ENCODE measurements around the gene THRAP3.

THRAP3 gene

GRCh38 chr1:36203027-36203553 is 21.2 kb upstream of the THRAP3 start:
- no peak for ATAC-seq (ENCODE audit: low read depth)
- Histone ChIP-seq H3K4me1 (ENCODE audit: insufficient read depth, poor library complexity, severe bottlenecking) (no peaks in the 10 kb centered on the region), H3K27me3 (ENCODE audit: insufficient read depth, poor library complexity, severe bottlenecking) (no peaks in the 10 kb centered on the region), H3K36me3 (ENCODE audit: low read depth) (no peaks in the 10 kb centered on the region), H3K27ac (ENCODE audit: poor library complexity, severe bottlenecking) (no peak overlapping the region), H3K4me3 (ENCODE audit: severe bottlenecking) (no peak overlapping the region), H3K9me3 (ENCODE audit: severe bottlenecking) (no peaks in the 10 kb centered on the region)
- TF ChIP-seq CTCF (IDR thresholded peaks at IDR 0.05; ENCODE audit: poor library complexity, severe bottlenecking) = no peak
- no peak for DNase-seq (ENCODE audit: low spot score)

GRCh38 chr1:36203554-36204346 is 20.5 kb upstream of the THRAP3 start:
- Histone ChIP-seq H3K36me3 (ENCODE audit: low read depth) (no peaks in the 10 kb centered on the region), H3K4me1 (ENCODE audit: insufficient read depth, poor library complexity, severe bottlenecking) (no peaks in the 10 kb centered on the region), H3K9me3 (ENCODE audit: severe bottlenecking) (no peaks in the 10 kb centered on the region), H3K27me3 (ENCODE audit: insufficient read depth, poor library complexity, severe bottlenecking) (no peaks in the 10 kb centered on the region), H3K4me3 (ENCODE audit: severe bottlenecking) (no peak overlapping the region), H3K27ac (ENCODE audit: poor library complexity, severe bottlenecking) (no peak overlapping the region)
- TF ChIP-seq CTCF (IDR thresholded peaks at IDR 0.05; ENCODE audit: poor library complexity, severe bottlenecking) = no peak
- DNase-seq (ENCODE audit: low spot score) = no peak
- ATAC-seq (ENCODE audit: low read depth) = peak; percentile 37

GRCh38 chr1:36204347-36204909 is 19.8 kb upstream of the THRAP3 start:
- no peaks in the 10 kb centered on the region for H3K36me3 ChIP-seq (ENCODE audit: low read depth)
- no peak for ATAC-seq (ENCODE audit: low read depth)
- no peaks in the 10 kb centered on the region for H3K27me3 ChIP-seq (ENCODE audit: insufficient read depth, poor library complexity, severe bottlenecking)
- no peak overlapping the region for H3K4me3 ChIP-seq (ENCODE audit: severe bottlenecking)
- TF ChIP-seq CTCF (IDR thresholded peaks at IDR 0.05; ENCODE audit: poor library complexity, severe bottlenecking) = no peak
- H3K4me1 ChIP-seq (ENCODE audit: insufficient read depth, poor library complexity, severe bottlenecking) = no peaks in the 10 kb centered on the region
- H3K9me3 ChIP-seq (ENCODE audit: severe bottlenecking) = no peaks in the 10 kb centered on the region
- no peak overlapping the region for H3K27ac ChIP-seq (ENCODE audit: poor library complexity, severe bottlenecking)
- DNase-seq (ENCODE audit: low spot score) = no peak

- no peaks in the 10 kb centered on the region for H3K4me1 ChIP-seq (ENCODE audit: insufficient read depth, poor library complexity, severe bottlenecking)
- ATAC-seq (ENCODE audit: low read depth) (no peak), DNase-seq (ENCODE audit: low spot score) (no peak)
- no peak overlapping the region for H3K4me3 ChIP-seq (ENCODE audit: severe bottlenecking)
- no peak for TF ChIP-seq CTCF (IDR thresholded peaks at IDR 0.05; ENCODE audit: poor library complexity, severe bottlenecking)
- no peaks in the 10 kb centered on the region for H3K9me3 ChIP-seq (ENCODE audit: severe bottlenecking)
- no peaks in the 10 kb centered on the region for H3K36me3 ChIP-seq (ENCODE audit: low read depth)
- H3K27ac ChIP-seq (ENCODE audit: poor library complexity, severe bottlenecking) = no peak overlapping the region
- H3K27me3 ChIP-seq (ENCODE audit: insufficient read depth, poor library complexity, severe bottlenecking) = no peaks in the 10 kb centered on the region
Measured at GRCh38 chr1:36206323-36206858, 17.9 kb upstream of the THRAP3 start.
